Esophagus squamous epithelium (tissue), 5 donors: ENCODE data around the gene CHTOP. TPM values are rescaled to one million over a fixed set of nuclear protein-coding genes. Genes with fewer than 3 reads are reported as not detected.
"Not testable (repeated sequence)": the region's sequence is repeated elsewhere in the genome, so short reads cannot be mapped to it uniquely, and the experiment has no call there.

Experiments used
- DNase-seq: peaks from one replicate; lab custom pipeline; 2025; lab: John Stamatoyannopoulos, UW
- H3K27ac ChIP-seq, 4 donors: fragments of 200-600 bp; sonication (generic); one replicate each; pipeline ENCODE4 v1.5.1; 2016 to 2019; ENCODE audit warnings: mild to moderate bottlenecking in 1 of 4
- H3K27me3 ChIP-seq, 4 donors: fragments of 200-600 bp; sonication (generic); 1 replicate in 3 of 4; 2 replicates in 1 of 4; pipeline versions ENCODE4 v1.5.1 to v1.6.0; 2017 to 2021; ENCODE audit warnings: antibody characterized with exemption in 1 of 4
- H3K36me3 ChIP-seq, 3 donors: fragments of 200-600 bp; sonication (generic); one replicate each; pipeline ENCODE4 v1.5.1; 2016 to 2019
- H3K4me1 ChIP-seq, 3 donors: fragments of 200-600 bp; sonication (generic); one replicate each; pipeline ENCODE4 v1.5.1; 2017 to 2019
- H3K4me3 ChIP-seq, 4 donors: fragments of 200-600 bp; sonication (generic); 1 replicate in 3 of 4; 2 replicates in 1 of 4; pipeline ENCODE4 v1.5.1; 2016 to 2019; ENCODE audit warnings: mild to moderate bottlenecking in 2 of 4, moderate library complexity in 1 of 4
- H3K9me3 ChIP-seq, 3 donors: fragments of 200-600 bp; sonication (generic); one replicate each; pipeline ENCODE4 v1.5.1; 2016 to 2019
- CTCF ChIP-seq, 6 experiments: fragments of 450-650 bp in 4 of 6; fragments of 200-600 bp in 2 of 6; sonication (generic) in 2 of 6; IDR thresholded peaks; one replicate each; pipeline ENCODE4 v1.5.1; 2016 to 2019; ENCODE audit warnings: antibody characterized with exemption in 6 of 6, mild to moderate bottlenecking in 4 of 6, moderate library complexity in 4 of 6
- POLR2A ChIP-seq, 4 donors: fragments of 450-650 bp; IDR thresholded peaks; one replicate each; pipeline ENCODE4 v1.6.1; 2017; ENCODE audit warnings: antibody characterized with exemption in 4 of 4, mild to moderate bottlenecking in 4 of 4, moderate library complexity in 3 of 4
- WGBS, 2 donors: methylation state at CpG; one replicate each; pipeline ENCODE4 v1.1.5; 2018; 5-methylcytosine and 5-hydroxymethylcytosine counted together
- intact Hi-C: fragments of 100-400 bp; cut with DNase I; formaldehyde crosslinking; loops from one replicate; pipeline ENCODE4 v1.15.0; 2022
- total RNA-seq, 4 donors: library from RNA; depleted of rRNA; stranded (reverse); fragments of >200 nt; gene quantifications; one replicate each; pipeline ENCODE4 v1.1.0, GENCODE V29; 2016
- donor health status: DM: yes; HTN: yes; CAD: no.

Gene CHTOP
- total RNA-seq, 4 donors from 2014 or later, result 35.0 to 58.9 (median 47.3) TPM

GRCh38 chr1:153662269-153662668 is 28.4 kb downstream of the CHTOP start:
- peaks cover 11 to 22% (median 11%) of the 10 kb centered on the region in 3 donors for H3K4me1 ChIP-seq
- no peaks in the 10 kb centered on the region for H3K27me3 ChIP-seq
- H3K9me3 ChIP-seq, result no peaks in the 10 kb centered on the region
- intact Hi-C loops, result no loop called here
- H3K27ac ChIP-seq, result no peak overlapping the region
- WGBS, 2 donors, result 39 to 56% methylated on average over 2 of the region's 2 CpGs
- TF ChIP-seq CTCF (IDR thresholded peaks at IDR 0.05), result no peak
- TF ChIP-seq POLR2A (IDR thresholded peaks at IDR 0.05), result no peak
- H3K36me3 ChIP-seq, result peaks cover 34 to 75% (median 65%) of the 10 kb centered on the region in 3 donors
- H3K4me3 ChIP-seq, result no peak overlapping the region
- no peak for DNase-seq

GRCh38 chr1:153663211-153663610 is 29.3 kb downstream of the CHTOP start:
- intact Hi-C loops, result no loop called here
- WGBS, 2 donors, result 75 to 82% methylated on average over 5 of the region's 5 CpGs
- DNase-seq, result no peak
- TF ChIP-seq CTCF (IDR thresholded peaks at IDR 0.05) (no peak), POLR2A (IDR thresholded peaks at IDR 0.05) (no peak)
- peaks cover 43 to 84% (median 75%) of the 10 kb centered on the region in 3 donors for H3K36me3 ChIP-seq
- H3K27ac ChIP-seq, result no peak overlapping the region
- H3K9me3 ChIP-seq, result no peaks in the 10 kb centered on the region
- no peaks in the 10 kb centered on the region for H3K27me3 ChIP-seq
- H3K4me3 ChIP-seq, result no peak overlapping the region
- H3K4me1 ChIP-seq, result peaks cover 11 to 21% (median 11%) of the 10 kb centered on the region in 3 donors

GRCh38 chr1:153667439-153667838 is 33.6 kb downstream of the CHTOP start:
- intact Hi-C loops, result no loop called here
- peaks cover 32 to 72% (median 64%) of the 10 kb centered on the region in 3 donors for H3K36me3 ChIP-seq
- no peak for DNase-seq

GRCh38 chr1:153668672-153669071 is 34.8 kb downstream of the CHTOP start:
- DNase-seq, H3K27me3 ChIP-seq, H3K4me3 ChIP-seq, H3K9me3 ChIP-seq, intact Hi-C loops: not testable (repeated sequence)
- whole genome bisulfite sequencing, 2 donors, result 89 to 96% methylated on average over 7 of the region's 8 CpGs
- Histone ChIP-seq H3K27ac (peak overlapping the region in 2 of 4 donors; percentile 1 to 12), H3K4me1 (peaks cover 9 to 37% (median 12%) of the 10 kb centered on the region in 3 donors), H3K36me3 (peaks cover 32 to 60% (median 51%) of the 10 kb centered on the region in 3 donors)

More at GRCh38 chr1:153667439-153667838, 33.6 kb downstream of the CHTOP start:
- no peaks in the 10 kb centered on the region for H3K27me3 ChIP-seq
- peaks cover 9 to 37% (median 12%) of the 10 kb centered on the region in 3 donors for H3K4me1 ChIP-seq
- H3K9me3 ChIP-seq, result no peaks in the 10 kb centered on the region
- WGBS, 2 donors, result 88 to 90% methylated on average over 3 to 4 of the region's 4 CpGs
- no peak overlapping the region for H3K27ac ChIP-seq
- TF ChIP-seq CTCF (IDR thresholded peaks at IDR 0.05), result no peak
- TF ChIP-seq POLR2A (IDR thresholded peaks at IDR 0.05), result no peak
- no peak overlapping the region for H3K4me3 ChIP-seq

- Histone ChIP-seq H3K27ac (peak overlapping the region in 3 of 4 donors; percentile 86 to 92 (median 92)), H3K36me3 (peaks cover 27 to 51% (median 42%) of the 10 kb centered on the region in 3 donors)
These were observed 35.7 kb downstream of the CHTOP start for GRCh38 chr1:153669606-153670005.

More at GRCh38 chr1:153669606-153670005, 35.7 kb downstream of the CHTOP start:
- intact Hi-C loops, result loop anchor here (10.0 kb wide), 1 partner anchor 315 kb away; the partner anchor contains the start of gene RAB13
- Histone ChIP-seq H3K9me3 (no peaks in the 10 kb centered on the region), H3K4me3 (peak overlapping the region in 3 of 4 donors; percentile 76 to 87 (median 81)), H3K27me3 (no peaks in the 10 kb centered on the region), H3K4me1 (peaks cover 9 to 37% (median 12%) of the 10 kb centered on the region in 3 donors)
- TF ChIP-seq POLR2A (IDR thresholded peaks at IDR 0.05), result no peak
- TF ChIP-seq CTCF (IDR thresholded peaks at IDR 0.05), result no peak
- no peak for DNase-seq
- WGBS, 2 donors, result 79 to 83% methylated on average over 6 of the region's 6 CpGs
